ENCODE results near the gene IGFBP3.
A peak's percentile ranks its signal among the peaks of the same experiment; 100 is the strongest.

IGFBP3 gene

GRCh38 chr7:45872116-45873034 lies 48.7 kb downstream of the IGFBP3 start:
- DNase-seq (ENCODE audit: low spot score): peak; percentile 52

GRCh38 chr7:45869426-45869825 lies 51.6 kb downstream of the IGFBP3 start:
- no peak for DNase-seq (ENCODE audit: low spot score)

GRCh38 chr7:45867471-45867870 lies 53.6 kb downstream of the IGFBP3 start:
- DNase-seq (ENCODE audit: low spot score): no peak

- DNase-seq (ENCODE audit: low spot score): no peak
These were observed 55.3 kb downstream of the IGFBP3 start for GRCh38 chr7:45865594-45866410.

GRCh38 chr7:45863715-45864114 lies 57.4 kb downstream of the IGFBP3 start:
- DNase-seq (ENCODE audit: low spot score): peak; percentile 49

Measured in AG20443 (cell line).